GM21528 (cell line): ENCODE results near the gene KAZALD1.
"Not testable (repeated sequence)": the region's sequence is repeated elsewhere in the genome, so short reads cannot be mapped to it uniquely, and the experiment has no call there.

Experiments used
- ATAC-seq: cut with Tn5 transposase; IDR thresholded peaks from one replicate; pipeline ENCODE4 v1.9.1; 2021; ENCODE audit warnings: mild to moderate bottlenecking, moderate library complexity; ENCODE audit not compliant: unreplicated experiment, low FRiP score

Gene KAZALD1

GRCh38 chr10:101029520-101030295, 32.1 kb upstream of the KAZALD1 start:
- ATAC-seq, result no peak

DNA sequence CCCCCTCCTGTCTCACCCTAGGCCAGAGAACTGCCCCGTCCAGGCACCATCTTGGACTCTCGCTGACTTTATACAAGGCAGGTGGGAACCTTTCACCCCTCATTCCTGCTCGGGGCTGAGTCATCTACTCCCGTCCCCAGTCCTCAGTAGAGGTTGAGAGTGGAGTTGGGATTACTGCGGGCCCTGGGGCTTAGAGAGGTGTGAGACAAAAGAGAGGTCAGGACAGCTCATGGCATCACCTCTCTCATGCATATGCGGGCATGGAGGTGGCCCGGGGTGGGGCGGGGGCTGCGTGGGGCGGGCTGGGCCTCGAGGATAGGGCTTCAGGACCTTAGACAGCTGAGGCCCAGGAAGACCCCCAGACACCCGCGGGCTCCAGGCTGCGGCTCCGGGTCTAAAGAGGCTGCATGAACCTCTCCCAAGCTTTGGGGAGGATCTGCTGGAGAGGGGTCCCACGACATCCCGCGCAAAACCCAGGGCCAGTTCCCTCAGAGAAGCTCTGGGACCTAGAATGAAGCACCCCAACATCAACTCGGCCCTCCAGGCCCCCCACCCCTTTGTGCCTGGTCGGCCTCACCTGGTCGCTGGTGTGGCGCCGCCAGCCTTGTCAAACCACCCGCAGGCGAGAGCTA, 31.2 kb upstream of the KAZALD1 start:
- ATAC-seq, result no peak

GRCh38 chr10:101031128-101031795, 30.5 kb upstream of the KAZALD1 start, which contains the start of the genes PDZD7 and SFXN3:
Gene PDZD7 (minus strand): TSS chr10:101031129. CDS start chr10:101030219, 910 bp downstream.
Gene SFXN3 (plus strand): TSS chr10:101031234. CDS start chr10:101034695, 3,461 bp downstream.
- peak; percentile 86 for ATAC-seq

- no peak for ATAC-seq
Measured at GRCh38 chr10:101031796-101032636, 29.8 kb upstream of the KAZALD1 start.

DNA sequence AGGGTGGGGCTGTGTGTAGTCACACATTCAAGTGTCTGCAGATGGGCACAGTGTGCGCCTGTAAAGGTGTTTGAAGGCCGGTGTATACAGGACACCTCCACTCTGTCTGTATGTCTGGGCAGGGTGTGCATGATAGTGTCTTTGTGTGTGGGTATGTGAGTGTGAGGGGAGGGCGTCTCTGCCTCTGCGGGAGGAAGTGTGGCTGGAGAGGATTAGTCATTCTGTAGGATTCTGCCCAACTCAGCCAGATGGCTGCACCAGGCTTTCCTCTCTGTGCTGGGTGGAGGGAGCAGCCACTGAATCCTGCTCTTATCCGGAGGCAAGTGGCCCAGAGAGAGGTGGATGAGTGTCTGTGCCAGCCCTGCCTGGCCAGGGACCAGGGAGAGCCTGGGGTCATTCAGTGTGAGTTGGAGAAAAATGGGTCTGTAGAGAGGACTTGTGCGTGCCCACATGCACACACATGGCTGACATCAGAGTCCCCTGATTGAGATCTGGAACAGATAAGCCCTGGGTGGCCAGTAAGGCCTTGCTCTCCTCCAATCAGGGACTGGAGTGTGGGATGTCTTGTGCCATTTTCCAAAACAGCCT, 29.1 kb upstream of the KAZALD1 start:
- no peak for ATAC-seq

DNA sequence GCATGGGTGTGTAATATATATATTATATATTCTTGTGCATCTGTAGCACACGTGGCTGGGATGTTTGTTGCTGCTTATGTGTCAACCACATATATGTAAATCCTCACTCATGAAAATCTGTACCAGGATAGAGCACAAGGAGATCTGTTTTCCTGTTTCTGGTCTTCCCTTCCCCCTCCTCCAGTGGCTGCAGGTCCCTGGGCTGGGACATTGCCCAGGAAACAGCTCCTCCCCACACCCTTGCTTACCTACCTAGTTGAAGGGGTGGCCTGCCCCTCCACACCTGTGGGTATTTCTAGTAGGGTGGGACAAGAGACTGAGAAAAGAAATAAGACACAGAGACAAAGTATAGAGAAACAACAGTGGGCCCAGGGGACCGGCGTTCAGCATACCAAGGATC, 28.5 kb upstream of the KAZALD1 start:
- ATAC-seq, result no peak

DNA sequence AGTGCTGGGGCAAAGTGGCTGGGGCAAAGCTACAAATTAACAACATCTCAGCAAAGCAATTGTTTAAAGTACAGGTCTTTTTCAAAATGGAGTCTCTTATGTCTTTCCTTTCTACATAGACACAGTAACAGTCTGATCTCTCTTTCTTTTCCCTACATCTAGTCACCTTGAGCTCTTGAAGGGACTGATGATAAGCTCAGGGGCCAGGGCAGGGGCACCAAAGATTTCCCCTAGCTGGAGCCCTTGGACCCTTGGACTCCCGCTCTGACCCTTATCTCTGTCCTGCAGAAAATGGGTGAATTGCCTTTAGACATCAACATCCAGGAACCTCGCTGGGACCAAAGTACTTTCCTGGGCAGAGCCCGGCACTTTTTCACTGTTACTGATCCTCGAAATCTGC, 27.4 kb upstream of the KAZALD1 start:
- ATAC-seq, result not testable (repeated sequence)

DNA sequence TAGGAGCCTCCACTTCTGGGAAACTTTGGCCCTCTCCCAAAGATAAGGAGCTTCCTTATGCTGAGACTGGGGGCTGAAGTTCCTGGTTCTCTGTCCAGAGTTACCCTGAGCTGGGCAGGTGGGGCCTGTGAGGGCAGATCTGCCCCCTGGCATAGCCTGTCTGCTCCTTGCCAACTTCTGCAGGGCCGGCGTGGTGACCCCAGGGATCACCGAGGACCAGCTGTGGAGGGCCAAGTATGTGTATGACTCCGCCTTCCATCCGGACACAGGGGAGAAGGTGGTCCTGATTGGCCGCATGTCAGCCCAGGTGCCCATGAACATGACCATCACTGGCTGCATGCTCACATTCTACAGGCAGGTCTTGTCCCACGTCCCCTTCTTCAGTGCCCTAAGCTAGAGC, 26.5 kb upstream of the KAZALD1 start:
- ATAC-seq, result no peak

DNA sequence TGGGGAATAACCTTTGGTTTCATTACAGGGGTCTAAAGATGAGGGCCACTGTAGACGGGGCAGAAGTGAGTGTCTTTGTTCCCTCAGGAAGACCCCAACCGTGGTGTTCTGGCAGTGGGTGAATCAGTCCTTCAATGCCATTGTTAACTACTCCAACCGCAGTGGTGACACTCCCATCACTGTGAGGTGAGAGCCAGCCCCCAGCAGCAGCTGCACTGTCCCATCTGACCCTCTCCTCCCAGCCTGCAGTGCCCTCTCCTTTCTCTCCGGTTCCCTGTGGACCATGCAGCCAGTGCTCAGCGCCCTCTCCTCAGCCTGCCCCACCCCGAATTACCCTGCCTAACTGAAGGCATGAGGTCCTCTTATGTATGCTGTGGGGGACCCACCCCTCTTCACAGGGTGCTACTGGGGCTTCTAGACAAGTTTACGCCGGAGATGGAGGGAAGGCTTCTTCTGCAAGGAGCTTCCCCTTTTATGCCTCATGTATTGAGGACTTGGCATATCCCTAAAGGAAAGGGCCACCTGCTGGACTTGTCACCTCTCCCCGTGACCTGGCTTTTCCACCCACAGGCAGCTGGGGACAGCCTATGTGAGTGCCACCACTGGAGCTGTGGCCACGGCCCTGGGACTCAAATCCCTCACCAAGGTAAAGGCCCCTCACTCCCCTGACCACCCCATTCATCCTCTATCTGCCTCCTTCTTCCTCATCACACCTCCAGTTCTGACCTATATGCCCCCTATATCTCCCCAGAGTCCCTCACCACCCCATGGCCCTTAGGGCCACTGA, 25.7 kb upstream of the KAZALD1 start:
- ATAC-seq, result no peak

DNA sequence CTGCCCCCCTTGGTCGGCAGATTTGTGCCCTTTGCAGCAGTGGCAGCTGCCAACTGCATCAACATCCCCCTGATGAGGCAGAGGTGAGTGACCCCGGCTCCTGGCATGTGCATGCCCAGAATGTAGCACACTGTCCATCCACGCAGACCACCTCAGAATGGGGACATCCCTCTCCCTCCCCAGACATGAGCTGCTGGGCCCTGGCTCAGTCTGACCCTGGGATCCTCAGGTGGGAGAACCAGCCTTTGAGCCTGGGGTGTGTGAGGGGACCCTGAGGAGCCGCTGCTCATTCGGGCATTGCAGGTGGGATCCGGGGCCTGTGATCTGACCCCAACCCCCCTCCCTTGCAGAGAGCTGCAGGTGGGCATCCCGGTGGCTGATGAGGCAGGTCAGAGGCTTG, 25.1 kb upstream of the KAZALD1 start:
- no peak for ATAC-seq

DNA sequence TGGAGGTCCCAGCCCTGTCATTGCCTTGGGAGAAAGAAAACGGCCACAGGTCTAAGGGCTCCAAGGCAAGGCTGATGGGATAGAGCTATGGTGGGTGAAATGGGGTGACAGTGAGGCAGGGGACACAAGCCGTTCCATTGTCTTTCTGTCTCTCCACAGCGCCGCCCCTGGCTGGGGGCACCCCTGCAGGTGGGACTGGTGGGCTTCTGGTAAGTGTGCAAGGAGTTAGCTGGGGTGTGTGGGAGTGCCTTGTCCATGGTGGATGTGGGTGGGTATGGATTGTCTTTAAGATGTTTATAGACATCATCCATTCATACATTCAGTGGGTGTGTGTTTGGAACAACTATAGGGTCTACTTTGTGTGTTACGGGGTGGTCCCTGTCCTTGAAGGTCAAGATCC, 23.3 kb upstream of the KAZALD1 start:
- no peak for ATAC-seq

GRCh38 chr10:101040061-101040460, 21.7 kb upstream of the KAZALD1 start:
- ATAC-seq, result no peak

GRCh38 chr10:101040851-101041250, 20.9 kb upstream of the KAZALD1 start:
- ATAC-seq, result no peak

DNA sequence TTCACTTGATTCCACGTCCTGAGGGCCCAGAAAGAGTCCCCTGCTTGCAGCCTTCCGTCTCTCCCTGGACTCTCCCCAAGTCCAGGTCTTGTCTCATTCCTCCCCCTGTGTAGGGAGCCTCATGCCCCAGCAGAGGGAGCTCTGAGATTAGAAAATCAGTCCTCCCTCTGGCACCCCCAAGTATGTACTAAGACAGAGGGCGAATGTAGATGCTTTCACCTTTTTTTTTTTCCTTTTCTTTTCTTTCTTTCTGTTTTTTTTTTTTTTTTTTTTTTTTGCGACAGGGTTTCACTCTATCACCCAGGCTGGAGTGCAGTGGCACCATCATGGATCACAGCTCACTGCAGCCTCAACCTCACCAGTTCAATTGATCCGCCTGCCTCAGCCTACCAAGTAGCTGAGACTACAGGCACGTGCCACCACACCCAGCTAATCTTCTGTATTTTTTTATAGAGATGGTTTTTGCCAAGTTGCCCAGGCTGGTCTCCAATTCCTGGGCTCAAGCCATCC, 20.5 kb upstream of the KAZALD1 start:
- ATAC-seq, result no peak

GRCh38 chr10:101042118-101042517, 19.7 kb upstream of the KAZALD1 start:
- no peak for ATAC-seq

DNA sequence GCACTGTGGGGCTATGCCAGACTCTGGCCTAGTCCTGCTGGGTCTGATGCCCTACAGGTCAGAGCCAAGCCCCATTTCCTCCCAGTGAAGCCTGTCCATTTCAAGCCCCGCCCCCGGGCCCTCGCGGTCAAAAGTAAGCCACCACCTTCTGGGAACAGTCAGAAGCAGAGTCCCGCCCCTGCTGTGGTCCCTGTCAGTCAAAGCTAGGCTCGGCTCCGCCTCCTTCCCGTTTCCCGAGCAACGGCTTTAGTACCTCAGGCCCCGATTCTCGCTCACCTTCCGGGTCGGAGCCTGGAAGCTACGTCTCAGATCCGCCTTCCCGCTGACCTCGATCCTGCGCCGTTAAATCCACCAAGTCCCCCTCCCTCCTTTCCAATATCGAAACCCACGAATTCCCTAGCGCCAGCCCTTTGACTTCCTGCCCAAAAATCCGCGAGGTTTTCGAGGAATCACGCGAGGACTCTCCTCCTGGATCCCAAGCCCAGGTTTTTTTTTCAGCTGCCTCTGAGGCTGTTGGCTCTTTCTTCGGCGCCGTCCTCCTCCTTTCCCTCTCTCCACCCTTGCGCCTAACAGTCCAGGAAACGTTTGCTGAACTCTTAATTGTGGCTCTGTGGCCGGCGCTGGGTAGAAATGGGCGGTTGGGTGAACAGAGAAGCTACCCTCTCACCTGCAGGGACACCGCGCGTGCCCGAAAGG, 19.0 kb upstream of the KAZALD1 start:
- peak; percentile 89 for ATAC-seq

- ATAC-seq, result no peak
Measured at GRCh38 chr10:101043363-101043707, 18.5 kb upstream of the KAZALD1 start.

DNA sequence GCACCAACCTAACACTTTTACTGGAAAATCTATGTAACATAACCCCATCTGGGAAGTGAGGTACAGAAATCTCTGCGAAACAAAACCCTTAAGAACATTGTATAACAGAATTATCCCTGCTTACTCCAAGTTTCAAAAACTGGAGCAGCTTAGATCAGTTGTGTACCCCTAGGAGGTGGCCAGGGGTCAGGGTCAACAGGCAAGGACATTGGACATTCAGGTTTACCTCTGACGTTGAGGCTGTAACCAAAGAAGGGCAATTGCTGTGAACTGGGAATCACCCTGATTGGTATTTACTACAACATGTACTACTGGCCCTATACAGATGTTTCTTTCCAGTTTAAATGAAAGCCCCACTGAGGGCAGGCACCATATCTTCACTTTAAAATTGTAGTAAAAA, 17.7 kb upstream of the KAZALD1 start:
- no peak for ATAC-seq
